NCI-H446 (cell line): Measurements from ENCODE around the gene MTFP1.
"Not testable (repeated sequence)": the region's sequence is repeated elsewhere in the genome, so short reads cannot be mapped to it uniquely, and the experiment has no call there.

Experiments
- DNase-seq, 2 experiments: peaks; one replicate each; lab custom pipeline; 2025; lab: John Stamatoyannopoulos, UW

Gene MTFP1

GRCh38 chr22:30426388-30427353, 1.1 kb downstream of the MTFP1 start:
- DNase-seq: peak; percentile 19 to 69

- DNase-seq: no peak
Observed at GRCh38 chr22:30427871-30428270, 2.3 kb downstream of the MTFP1 start.

- no peak for DNase-seq
Observed at GRCh38 chr22:30429887-30430286, 4.3 kb downstream of the MTFP1 start.

- DNase-seq: no peak
Observed at GRCh38 chr22:30430933-30431332, 5.4 kb downstream of the MTFP1 start.

- no peak for DNase-seq
Observed at GRCh38 chr22:30432096-30432495, 6.5 kb downstream of the MTFP1 start.

GRCh38 chr22:30432520-30432919, 7.0 kb downstream of the MTFP1 start:
- DNase-seq: no peak

- no peak for DNase-seq
Observed at GRCh38 chr22:30433227-30433626, 7.7 kb downstream of the MTFP1 start.

GRCh38 chr22:30433773-30434172, 8.2 kb downstream of the MTFP1 start:
- DNase-seq: no peak

- no peak for DNase-seq
Observed at GRCh38 chr22:30434843-30435242, 9.3 kb downstream of the MTFP1 start.

- no peak for DNase-seq
Observed at GRCh38 chr22:30435674-30436126, 10.1 kb downstream of the MTFP1 start.

GRCh38 chr22:30436196-30436595, 10.6 kb downstream of the MTFP1 start:
- DNase-seq: no peak

GRCh38 chr22:30438559-30438958, 13.0 kb downstream of the MTFP1 start:
- no peak for DNase-seq

GRCh38 chr22:30439226-30439625, 13.7 kb downstream of the MTFP1 start:
- no peak for DNase-seq

- DNase-seq: no peak
Observed at GRCh38 chr22:30439836-30440235, 14.3 kb downstream of the MTFP1 start.

- no peak for DNase-seq
Observed at GRCh38 chr22:30441088-30441487, 15.5 kb downstream of the MTFP1 start.

GRCh38 chr22:30444632-30445437, 19.3 kb downstream of the MTFP1 start:
- peak; percentile 19 to 77 for DNase-seq

GRCh38 chr22:30445438-30446145, 20.0 kb downstream of the MTFP1 start:
- DNase-seq: no peak

- DNase-seq: no peak
Observed at GRCh38 chr22:30447656-30448055, 22.1 kb downstream of the MTFP1 start.

GRCh38 chr22:30451488-30451887, 25.9 kb downstream of the MTFP1 start:
- not testable (repeated sequence) for DNase-seq

GRCh38 chr22:30452861-30453260, 27.3 kb downstream of the MTFP1 start:
- no peak for DNase-seq

GRCh38 chr22:30453731-30454510, 28.4 kb downstream of the MTFP1 start:
- DNase-seq: no peak
